ENCODE data around the gene TLL2. TPM values are rescaled to one million over a fixed set of nuclear protein-coding genes. Genes with fewer than 3 reads are reported as not detected.

Gene TLL2
- polyA plus RNA-seq, 2 donors, result 0.08 TPM

GRCh38 chr10:96440361-96441292 is 73.1 kb downstream of the TLL2 start:
- H3K9me3 ChIP-seq (ENCODE audit: control insufficient read depth in 2 of 2, insufficient read depth in 1 of 2, low read depth in 1 of 2, low read length in 1 of 2), result no peaks in the 10 kb centered on the region
- H3K27ac ChIP-seq (ENCODE audit: low read depth in 2 of 2, low read length in 1 of 2), result peak overlapping the region in 1 of 2 donors; percentile 6
- 52 to 55% methylated on average over 10 of the region's 10 CpGs for WGBS, 2 donors
- H3K4me1 ChIP-seq (ENCODE audit: control insufficient read depth in 2 of 2, insufficient read depth in 2 of 2, low read length in 1 of 2), result no peaks in the 10 kb centered on the region
- H3K27me3 ChIP-seq (ENCODE audit: control insufficient read depth in 1 of 2, insufficient read depth in 2 of 2, low read length in 2 of 2), result no peaks in the 10 kb centered on the region
- H3K4me3 ChIP-seq (ENCODE audit: low read depth in 1 of 2, low read length in 2 of 2), result no peak overlapping the region
- no peaks in the 10 kb centered on the region for H3K36me3 ChIP-seq (ENCODE audit: control insufficient read depth in 2 of 2, insufficient read depth in 2 of 2, low read length in 1 of 2)

DNA sequence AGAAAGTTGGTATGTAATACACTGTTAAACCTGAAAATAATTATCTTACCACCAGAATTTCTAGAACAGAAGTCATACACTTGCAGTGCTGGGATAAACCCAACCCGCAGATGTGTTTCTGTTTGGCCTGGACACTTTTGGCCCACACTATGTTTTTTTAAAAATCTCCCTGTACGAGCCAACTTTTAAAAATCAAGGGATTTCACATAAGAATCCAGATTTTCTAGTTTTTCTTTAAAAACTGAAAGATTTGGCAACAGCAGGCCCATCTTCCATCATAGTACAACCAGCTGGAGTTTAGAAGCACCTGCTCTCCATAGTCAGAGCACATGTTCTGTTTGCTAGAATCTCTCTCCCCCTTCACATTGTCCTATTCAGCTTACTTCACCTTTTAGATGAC is 74.0 kb downstream of the TLL2 start:
- Histone ChIP-seq H3K4me1 (ENCODE audit: control insufficient read depth in 2 of 2, insufficient read depth in 2 of 2, low read length in 1 of 2) (no peaks in the 10 kb centered on the region), H3K27me3 (ENCODE audit: control insufficient read depth in 1 of 2, insufficient read depth in 2 of 2, low read length in 2 of 2) (no peaks in the 10 kb centered on the region), H3K36me3 (ENCODE audit: control insufficient read depth in 2 of 2, insufficient read depth in 2 of 2, low read length in 1 of 2) (no peaks in the 10 kb centered on the region), H3K27ac (ENCODE audit: low read depth in 2 of 2, low read length in 1 of 2) (no peak overlapping the region), H3K9me3 (ENCODE audit: control insufficient read depth in 2 of 2, insufficient read depth in 1 of 2, low read depth in 1 of 2, low read length in 1 of 2) (no peaks in the 10 kb centered on the region), H3K4me3 (ENCODE audit: low read depth in 1 of 2, low read length in 2 of 2) (no peak overlapping the region)
- WGBS, 2 donors, result 71 to 74% methylated on average over 2 of the region's 2 CpGs

DNA sequence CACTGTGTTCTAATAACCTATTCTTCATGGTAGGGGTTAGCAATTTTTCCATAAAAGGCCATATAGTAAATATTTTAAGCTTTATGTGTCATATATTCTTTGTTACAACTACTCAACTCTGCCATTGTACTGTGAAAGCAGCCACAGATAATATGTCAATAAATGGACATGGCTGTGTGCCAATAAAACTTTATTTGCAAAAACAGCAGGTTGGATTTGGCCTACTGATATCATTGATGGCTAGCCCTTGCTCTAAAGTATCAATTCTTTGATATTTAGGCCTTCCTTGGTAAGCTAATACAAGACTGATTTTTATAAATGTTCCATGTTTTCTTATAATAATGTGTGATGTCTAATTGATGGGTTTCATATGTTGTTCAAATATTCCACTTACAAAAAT is 77.7 kb downstream of the TLL2 start:
- no peaks in the 10 kb centered on the region for H3K4me1 ChIP-seq (ENCODE audit: control insufficient read depth in 2 of 2, insufficient read depth in 2 of 2, low read length in 1 of 2)
- H3K36me3 ChIP-seq (ENCODE audit: control insufficient read depth in 2 of 2, insufficient read depth in 2 of 2, low read length in 1 of 2), result no peaks in the 10 kb centered on the region
- H3K27me3 ChIP-seq (ENCODE audit: control insufficient read depth in 1 of 2, insufficient read depth in 2 of 2, low read length in 2 of 2), result no peaks in the 10 kb centered on the region
- no peak overlapping the region for H3K4me3 ChIP-seq (ENCODE audit: low read depth in 1 of 2, low read length in 2 of 2)
- H3K9me3 ChIP-seq (ENCODE audit: control insufficient read depth in 2 of 2, insufficient read depth in 1 of 2, low read depth in 1 of 2, low read length in 1 of 2), result no peaks in the 10 kb centered on the region
- no peak overlapping the region for H3K27ac ChIP-seq (ENCODE audit: low read depth in 2 of 2, low read length in 1 of 2)

DNA sequence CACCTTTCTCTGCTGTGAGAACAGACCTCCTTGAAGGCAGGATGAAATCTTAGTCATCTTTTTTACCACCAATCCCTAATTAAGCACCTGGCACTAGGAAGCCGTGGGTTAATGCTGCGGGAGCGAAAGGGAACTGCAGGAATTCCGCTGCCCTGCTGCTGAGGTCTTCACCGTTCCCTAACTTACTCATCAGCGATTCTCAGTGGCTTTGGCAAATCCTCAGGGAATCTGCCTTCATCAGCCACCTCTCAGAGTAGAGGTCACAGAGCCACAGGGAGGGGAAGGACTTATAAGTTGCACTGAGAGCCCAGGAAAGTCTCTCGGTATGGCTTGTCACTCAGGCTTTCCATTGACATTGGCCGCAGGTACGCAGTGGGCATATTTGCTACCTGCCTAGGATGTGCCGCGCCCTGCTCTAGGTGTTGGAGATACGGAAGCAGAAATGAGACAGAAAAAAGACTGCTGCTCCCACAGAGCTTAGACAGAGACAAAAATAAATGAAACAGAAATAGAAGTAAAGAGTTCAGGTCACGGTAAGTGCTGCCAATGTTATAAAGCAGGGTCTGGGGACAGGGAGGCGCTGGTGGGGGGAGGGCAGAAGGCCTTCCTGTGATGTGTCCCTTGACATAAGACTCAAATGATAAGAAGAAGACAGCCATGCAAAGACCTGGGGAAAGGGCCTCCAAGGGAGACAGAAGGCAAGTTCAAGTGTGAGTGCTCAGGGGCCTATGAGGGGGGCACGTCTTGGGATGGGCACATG is 82.3 kb downstream of the TLL2 start:
- Histone ChIP-seq H3K4me1 (ENCODE audit: control insufficient read depth in 2 of 2, insufficient read depth in 2 of 2, low read length in 1 of 2) (no peaks in the 10 kb centered on the region), H3K27me3 (ENCODE audit: control insufficient read depth in 1 of 2, insufficient read depth in 2 of 2, low read length in 2 of 2) (no peaks in the 10 kb centered on the region), H3K4me3 (ENCODE audit: low read depth in 1 of 2, low read length in 2 of 2) (no peak overlapping the region), H3K36me3 (ENCODE audit: control insufficient read depth in 2 of 2, insufficient read depth in 2 of 2, low read length in 1 of 2) (no peaks in the 10 kb centered on the region), H3K9me3 (ENCODE audit: control insufficient read depth in 2 of 2, insufficient read depth in 1 of 2, low read depth in 1 of 2, low read length in 1 of 2) (no peaks in the 10 kb centered on the region), H3K27ac (ENCODE audit: low read depth in 2 of 2, low read length in 1 of 2) (no peak overlapping the region)
- 81 to 82% methylated on average over 15 of the region's 15 CpGs for WGBS, 2 donors

DNA sequence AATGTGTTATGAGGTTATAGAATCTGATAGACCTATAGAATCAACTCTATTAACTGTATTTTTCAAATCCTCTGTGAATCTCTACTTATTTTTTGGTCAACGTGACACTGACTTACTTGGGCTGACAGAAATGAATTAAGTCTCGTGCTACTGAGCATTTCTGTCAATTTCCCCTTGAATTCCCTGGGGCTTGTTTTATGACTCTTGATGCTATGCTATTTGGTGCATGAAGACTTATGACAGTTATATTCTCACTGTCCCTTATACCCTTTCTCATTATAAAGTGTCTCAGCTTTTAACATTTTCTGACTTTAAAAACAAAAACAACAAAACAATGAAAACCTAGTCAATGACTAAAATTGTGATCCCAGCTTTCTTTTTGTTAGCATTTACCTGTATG is 86.4 kb downstream of the TLL2 start:
- 73 to 78% methylated on average over 2 of the region's 2 CpGs for WGBS, 2 donors
- H3K27me3 ChIP-seq (ENCODE audit: control insufficient read depth in 1 of 2, insufficient read depth in 2 of 2, low read length in 2 of 2), result no peaks in the 10 kb centered on the region
- H3K36me3 ChIP-seq (ENCODE audit: control insufficient read depth in 2 of 2, insufficient read depth in 2 of 2, low read length in 1 of 2), result no peaks in the 10 kb centered on the region
- no peaks in the 10 kb centered on the region for H3K9me3 ChIP-seq (ENCODE audit: control insufficient read depth in 2 of 2, insufficient read depth in 1 of 2, low read depth in 1 of 2, low read length in 1 of 2)
- H3K4me1 ChIP-seq (ENCODE audit: control insufficient read depth in 2 of 2, insufficient read depth in 2 of 2, low read length in 1 of 2), result no peaks in the 10 kb centered on the region
- no peak overlapping the region for H3K27ac ChIP-seq (ENCODE audit: low read depth in 2 of 2, low read length in 1 of 2)
- H3K4me3 ChIP-seq (ENCODE audit: low read depth in 1 of 2, low read length in 2 of 2), result no peak overlapping the region

- Histone ChIP-seq H3K27ac (ENCODE audit: low read depth in 2 of 2, low read length in 1 of 2) (no peak overlapping the region), H3K4me1 (ENCODE audit: control insufficient read depth in 2 of 2, insufficient read depth in 2 of 2, low read length in 1 of 2) (no peaks in the 10 kb centered on the region), H3K9me3 (ENCODE audit: control insufficient read depth in 2 of 2, insufficient read depth in 1 of 2, low read depth in 1 of 2, low read length in 1 of 2) (no peaks in the 10 kb centered on the region), H3K36me3 (ENCODE audit: control insufficient read depth in 2 of 2, insufficient read depth in 2 of 2, low read length in 1 of 2) (no peaks in the 10 kb centered on the region), H3K4me3 (ENCODE audit: low read depth in 1 of 2, low read length in 2 of 2) (no peak overlapping the region), H3K27me3 (ENCODE audit: control insufficient read depth in 1 of 2, insufficient read depth in 2 of 2, low read length in 2 of 2) (no peaks in the 10 kb centered on the region)
- WGBS, 2 donors, result 84 to 88% methylated on average over 9 of the region's 9 CpGs
These were observed 91.2 kb downstream of the TLL2 start for GRCh38 chr10:96422525-96422924.

DNA sequence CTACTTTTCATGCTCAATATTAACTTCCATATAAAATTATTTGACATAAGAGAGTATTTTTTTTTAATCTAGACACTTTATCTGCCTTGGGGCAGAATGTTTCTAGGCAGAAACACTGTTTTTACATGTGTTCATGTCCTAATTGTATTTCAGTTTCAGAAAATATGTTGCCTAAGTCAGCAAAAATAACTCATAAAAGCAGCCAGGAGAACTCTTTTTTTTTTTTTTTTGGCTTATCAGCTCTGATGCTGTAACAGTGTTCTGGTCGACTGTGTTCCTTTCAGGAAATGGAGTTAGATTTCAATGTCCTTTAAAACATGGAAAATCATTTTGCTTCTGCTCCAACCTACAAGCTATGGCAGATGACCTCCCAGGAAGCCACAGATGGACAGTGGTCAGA is 91.7 kb downstream of the TLL2 start:
- H3K4me3 ChIP-seq (ENCODE audit: low read depth in 1 of 2, low read length in 2 of 2), result no peak overlapping the region
- H3K27me3 ChIP-seq (ENCODE audit: control insufficient read depth in 1 of 2, insufficient read depth in 2 of 2, low read length in 2 of 2), result no peaks in the 10 kb centered on the region
- H3K9me3 ChIP-seq (ENCODE audit: control insufficient read depth in 2 of 2, insufficient read depth in 1 of 2, low read depth in 1 of 2, low read length in 1 of 2), result no peaks in the 10 kb centered on the region
- no peaks in the 10 kb centered on the region for H3K36me3 ChIP-seq (ENCODE audit: control insufficient read depth in 2 of 2, insufficient read depth in 2 of 2, low read length in 1 of 2)
- H3K27ac ChIP-seq (ENCODE audit: low read depth in 2 of 2, low read length in 1 of 2), result no peak overlapping the region
- WGBS, 2 donors, result 38 to 48% methylated on average over 1 of the region's 1 CpG
- no peaks in the 10 kb centered on the region for H3K4me1 ChIP-seq (ENCODE audit: control insufficient read depth in 2 of 2, insufficient read depth in 2 of 2, low read length in 1 of 2)

DNA sequence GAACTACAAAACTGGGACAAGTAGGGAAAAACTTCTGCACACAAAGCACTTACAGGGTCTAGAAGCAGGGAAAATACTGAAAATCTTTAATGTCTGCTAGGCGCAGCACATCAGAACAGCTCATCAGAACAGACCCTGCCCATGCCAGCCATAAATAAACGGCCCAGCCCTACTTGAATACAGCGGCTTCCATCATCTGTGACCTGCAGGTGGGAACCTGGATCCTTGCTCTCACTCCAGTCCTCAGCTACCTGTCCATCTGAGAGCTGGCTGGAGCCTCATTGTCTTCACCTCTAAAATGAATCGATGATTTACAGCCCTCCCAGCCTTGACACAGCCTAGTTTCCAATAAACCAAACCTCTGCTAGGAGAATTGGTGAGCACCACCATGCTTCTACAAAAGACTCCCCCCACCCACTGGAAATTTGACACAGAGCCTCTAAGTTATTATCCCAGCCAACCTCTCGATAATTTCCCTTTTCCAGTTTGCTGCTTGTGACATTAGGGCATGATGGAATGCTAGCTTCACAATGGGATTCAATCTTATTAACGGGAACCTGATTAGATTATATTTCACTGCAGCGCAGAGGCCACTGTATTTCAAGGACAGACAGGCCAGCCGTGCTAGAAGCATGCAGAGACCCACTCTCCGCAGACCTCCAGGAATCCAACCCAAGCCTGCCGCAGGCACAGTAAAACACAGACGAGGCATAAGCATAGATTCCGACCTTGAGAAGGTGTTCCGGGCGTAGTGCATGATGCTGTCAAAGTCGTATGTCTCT is 93.3 kb downstream of the TLL2 start:
- no peaks in the 10 kb centered on the region for H3K27me3 ChIP-seq (ENCODE audit: control insufficient read depth in 1 of 2, insufficient read depth in 2 of 2, low read length in 2 of 2)
- no peak overlapping the region for H3K27ac ChIP-seq (ENCODE audit: low read depth in 2 of 2, low read length in 1 of 2)
- H3K36me3 ChIP-seq (ENCODE audit: control insufficient read depth in 2 of 2, insufficient read depth in 2 of 2, low read length in 1 of 2), result no peaks in the 10 kb centered on the region
- WGBS, 2 donors, result 84 to 87% methylated on average over 15 of the region's 15 CpGs
- H3K4me3 ChIP-seq (ENCODE audit: low read depth in 1 of 2, low read length in 2 of 2), result no peak overlapping the region
- H3K9me3 ChIP-seq (ENCODE audit: control insufficient read depth in 2 of 2, insufficient read depth in 1 of 2, low read depth in 1 of 2, low read length in 1 of 2), result no peaks in the 10 kb centered on the region
- peaks cover 0 to 2% of the 10 kb centered on the region in 2 donors for H3K4me1 ChIP-seq (ENCODE audit: control insufficient read depth in 2 of 2, insufficient read depth in 2 of 2, low read length in 1 of 2)

GRCh38 chr10:96419351-96419750 is 94.4 kb downstream of the TLL2 start:
- Histone ChIP-seq H3K36me3 (ENCODE audit: control insufficient read depth in 2 of 2, insufficient read depth in 2 of 2, low read length in 1 of 2) (no peaks in the 10 kb centered on the region), H3K9me3 (ENCODE audit: control insufficient read depth in 2 of 2, insufficient read depth in 1 of 2, low read depth in 1 of 2, low read length in 1 of 2) (no peaks in the 10 kb centered on the region), H3K4me3 (ENCODE audit: low read depth in 1 of 2, low read length in 2 of 2) (no peak overlapping the region), H3K27ac (ENCODE audit: low read depth in 2 of 2, low read length in 1 of 2) (no peak overlapping the region), H3K27me3 (ENCODE audit: control insufficient read depth in 1 of 2, insufficient read depth in 2 of 2, low read length in 2 of 2) (no peaks in the 10 kb centered on the region), H3K4me1 (ENCODE audit: control insufficient read depth in 2 of 2, insufficient read depth in 2 of 2, low read length in 1 of 2) (peaks cover 0 to 2% of the 10 kb centered on the region in 2 donors)
- WGBS, 2 donors, result 86 to 88% methylated on average over 3 of the region's 3 CpGs
